DOHH2 (cell line): Measurements from ENCODE around the gene LIPC.

Source experiments
- CTCF ChIP-seq: fragments of 200-600 bp; sonication (generic); IDR thresholded peaks from one replicate; pipeline ENCODE4 v1.5.1; 2014; ENCODE audit warnings: antibody characterized with exemption, mild to moderate bottlenecking, low read depth, low read length; ENCODE audit not compliant: poor library complexity, severe bottlenecking
- EZH2phosphoT487 ChIP-seq: fragments of 200-600 bp; sonication (generic); IDR thresholded peaks from 2 replicates; pipeline ENCODE4 v1.6.1; 2017; ENCODE audit warnings: borderline replicate concordance, mild to moderate bottlenecking, antibody characterized with exemption, low read length, moderate library complexity, mixed read lengths

- TF ChIP-seq CTCF (no peak), EZH2phosphoT487 (no peak)
These were observed 27.1 kb upstream of the LIPC start for GRCh38 chr15:58404722-58405121.
